T-helper 17 cell (primary cell): ENCODE measurements around the gene MRPL41. TPM values are rescaled to one million over a fixed set of nuclear protein-coding genes. Genes with fewer than 3 reads are reported as not detected.
"Not testable (repeated sequence)": the region's sequence is repeated elsewhere in the genome, so short reads cannot be mapped to it uniquely, and the experiment has no call there.

ENCODE experiments used
- ATAC-seq: fragments of 150-1000 bp; cut with Tn5 transposase; 2 replicates; pipeline ENCODE4 v1.10.0; 2021; ENCODE audit warnings: mild to moderate bottlenecking, moderate library complexity
- DNase-seq, 3 donors: peaks; one replicate each; pipeline versions ENCODE4 v3.0.0 to v3.0.0-alpha.2; 2020 to 2021
- H3K9me3 ChIP-seq: one replicate; pipeline ENCODE4 v1.7.0; 2013; ENCODE audit warnings: low read length, mild to moderate bottlenecking; ENCODE audit not compliant: control insufficient read depth, poor library complexity, severe bottlenecking
- H3K27ac Mint-ChIP-seq: one replicate; pipeline ENCODE4 v1.8.0; 2022; ENCODE audit warnings: mild to moderate bottlenecking, moderate library complexity, mixed read lengths
- H3K27me3 Mint-ChIP-seq: one replicate; pipeline ENCODE4 v1.8.0; 2022; ENCODE audit warnings: mixed read lengths
- H3K36me3 Mint-ChIP-seq: one replicate; pipeline ENCODE4 v1.8.0; 2022; ENCODE audit warnings: low read depth, mixed read lengths
- H3K4me1 Mint-ChIP-seq: one replicate; pipeline ENCODE4 v1.8.0; 2022; ENCODE audit warnings: mild to moderate bottlenecking, mixed read lengths
- H3K4me3 Mint-ChIP-seq: one replicate; pipeline ENCODE4 v1.8.0; 2022; ENCODE audit warnings: mild to moderate bottlenecking, moderate library complexity, mixed read lengths
- total RNA-seq, 4 donors: library from RNA in 2 of 4; stranded (reverse) in 2 of 4; gene quantifications; one replicate each; pipeline ENCODE4 v1.2.3 and lab custom pipeline; 2022 to 2026

MRPL41 gene
- total RNA-seq, 2 donors from 2014 or later: 52.6 to 78.8 TPM

DNA sequence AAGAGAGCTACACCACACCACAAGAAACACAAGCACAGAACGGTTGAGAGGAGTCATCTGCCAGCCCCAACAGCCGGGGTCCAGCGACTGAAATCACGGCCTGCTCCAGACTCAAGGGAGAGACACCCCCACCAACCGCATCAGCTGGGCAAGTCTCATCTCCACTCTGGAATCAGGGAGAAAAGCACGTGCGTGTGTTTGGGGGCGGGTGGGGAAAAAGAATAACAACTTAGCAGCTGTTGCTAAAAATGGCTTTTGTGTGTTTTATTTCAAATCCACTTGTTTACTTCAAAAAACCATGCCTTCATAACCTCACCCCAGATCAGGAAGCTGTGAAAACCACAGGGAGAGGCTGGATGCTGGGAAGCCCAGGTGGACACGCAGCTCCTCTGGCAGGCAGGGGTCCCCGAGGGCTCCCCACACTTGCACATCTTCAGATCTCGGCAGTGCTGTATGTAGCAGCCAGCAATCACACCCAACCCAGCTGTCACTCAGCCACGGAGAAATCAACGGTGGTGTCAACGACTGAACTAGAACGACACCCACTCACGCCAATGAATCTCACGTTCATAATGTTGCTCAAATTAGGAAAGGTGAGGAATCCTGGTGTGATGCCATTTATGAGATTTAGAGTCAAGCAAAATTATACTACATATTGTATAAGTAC is 20.4 kb upstream of the MRPL41 start:
- H3K9me3 ChIP-seq: no peaks in the 10 kb centered on the region
- peaks cover 5% of the 10 kb centered on the region for H3K27me3 Mint-ChIP-seq
- no peaks in the 10 kb centered on the region for H3K36me3 Mint-ChIP-seq
- H3K4me3 Mint-ChIP-seq: no peak overlapping the region
- ATAC-seq: no peak
- DNase-seq: no peak
- no peak overlapping the region for H3K27ac Mint-ChIP-seq
- H3K4me1 Mint-ChIP-seq: peaks cover 12% of the 10 kb centered on the region

DNA sequence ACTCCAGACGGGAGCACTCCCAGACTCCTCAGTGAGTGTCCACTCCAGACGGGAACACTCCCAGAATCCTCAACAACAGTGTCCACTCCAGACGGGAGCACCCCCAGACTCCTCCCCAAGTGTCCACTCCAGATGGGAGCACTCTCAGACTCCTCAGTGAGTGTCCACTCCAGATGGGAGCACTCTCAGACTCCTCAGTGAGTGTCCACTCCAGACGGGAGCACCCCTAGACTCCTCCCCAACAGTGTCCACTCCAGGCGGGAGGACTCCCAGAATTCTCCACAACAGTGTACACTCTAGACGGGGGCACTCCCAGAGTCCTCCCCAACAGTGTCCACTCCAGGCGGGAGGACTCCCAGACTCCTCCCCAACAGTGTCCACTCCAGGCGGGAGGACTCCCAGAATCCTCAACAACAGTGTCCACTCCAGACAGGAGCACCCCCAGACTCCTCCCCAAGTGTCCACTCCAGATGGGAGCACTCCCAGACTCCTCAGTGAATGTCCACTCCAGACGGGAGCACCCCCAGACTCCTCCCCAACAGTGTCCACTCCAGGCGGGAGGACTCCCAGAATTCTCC is 18.7 kb upstream of the MRPL41 start:
- H3K9me3 ChIP-seq, H3K36me3 Mint-ChIP-seq, H3K4me3 Mint-ChIP-seq, H3K27me3 Mint-ChIP-seq, DNase-seq, H3K27ac Mint-ChIP-seq, ATAC-seq: not testable (repeated sequence)
- H3K4me1 Mint-ChIP-seq: peaks cover 18% of the 10 kb centered on the region

DNA sequence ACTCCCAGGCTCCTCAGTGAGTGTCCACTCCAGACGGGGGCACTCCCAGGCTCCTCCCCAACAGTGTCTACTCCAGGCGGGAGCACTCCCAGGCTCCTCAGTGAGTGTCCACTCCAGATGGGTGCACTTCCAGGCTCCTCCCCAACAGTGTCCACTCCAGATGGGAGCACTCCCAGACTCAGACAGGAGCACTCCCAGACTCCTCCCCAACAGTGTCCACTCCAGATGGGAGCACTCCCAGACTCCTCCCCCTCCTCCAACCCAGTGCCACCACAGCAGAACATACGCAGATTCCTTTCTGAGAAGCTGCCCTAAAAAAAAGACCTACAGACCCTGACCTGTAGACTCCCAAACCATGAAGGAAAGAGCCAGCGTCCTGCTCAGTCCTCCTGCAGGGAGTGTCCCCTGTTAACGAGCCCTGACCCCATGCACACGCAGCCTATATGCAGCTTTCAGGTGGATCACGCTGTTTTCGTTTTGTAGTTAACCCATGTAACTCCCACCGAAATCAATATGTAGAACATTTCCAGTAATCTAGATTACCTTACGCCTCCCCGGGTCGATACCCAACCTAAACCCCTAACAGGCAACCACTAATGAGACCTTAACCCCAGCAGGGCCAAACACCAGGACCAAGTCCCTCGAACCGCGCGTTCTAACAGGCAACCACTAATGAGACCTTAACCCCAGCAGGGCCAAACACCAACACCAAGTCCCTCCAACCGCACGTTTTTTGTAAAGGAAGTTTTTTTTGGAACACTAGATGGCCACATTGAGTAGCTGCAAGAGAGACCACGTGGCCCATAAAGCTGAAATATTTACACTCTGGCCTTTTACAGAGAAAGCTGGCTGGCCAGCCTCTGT is 17.2 kb upstream of the MRPL41 start:
- DNase-seq (no peak), ATAC-seq (peak; percentile 72)
- Mint-ChIP-seq H3K4me3 (no peak overlapping the region), H3K27me3 (no peaks in the 10 kb centered on the region), H3K36me3 (no peaks in the 10 kb centered on the region), H3K27ac (peak overlapping the region; percentile 86), H3K4me1 (peaks cover 16% of the 10 kb centered on the region)
- no peaks in the 10 kb centered on the region for H3K9me3 ChIP-seq

DNA sequence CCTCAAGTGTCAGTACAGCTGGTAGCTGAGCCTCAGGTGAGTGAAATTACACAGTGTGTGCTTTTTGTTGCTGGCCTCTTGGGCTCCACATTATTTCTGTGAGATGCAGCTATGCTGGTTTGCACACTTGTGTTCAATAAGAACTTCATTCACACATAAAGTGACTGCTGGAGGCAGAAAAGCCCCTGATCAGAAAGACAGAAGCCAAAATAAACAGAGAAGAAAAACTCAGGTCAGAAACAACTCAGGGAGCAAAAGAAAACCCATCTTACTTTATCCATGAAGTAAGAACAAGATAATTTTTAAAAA is 16.6 kb upstream of the MRPL41 start:
- no peaks in the 10 kb centered on the region for H3K36me3 Mint-ChIP-seq
- no peak overlapping the region for H3K4me3 Mint-ChIP-seq
- H3K27ac Mint-ChIP-seq: peak overlapping the region; percentile 86
- no peaks in the 10 kb centered on the region for H3K27me3 Mint-ChIP-seq
- peaks cover 16% of the 10 kb centered on the region for H3K4me1 Mint-ChIP-seq
- DNase-seq (no peak), ATAC-seq (no peak)
- no peaks in the 10 kb centered on the region for H3K9me3 ChIP-seq

DNA sequence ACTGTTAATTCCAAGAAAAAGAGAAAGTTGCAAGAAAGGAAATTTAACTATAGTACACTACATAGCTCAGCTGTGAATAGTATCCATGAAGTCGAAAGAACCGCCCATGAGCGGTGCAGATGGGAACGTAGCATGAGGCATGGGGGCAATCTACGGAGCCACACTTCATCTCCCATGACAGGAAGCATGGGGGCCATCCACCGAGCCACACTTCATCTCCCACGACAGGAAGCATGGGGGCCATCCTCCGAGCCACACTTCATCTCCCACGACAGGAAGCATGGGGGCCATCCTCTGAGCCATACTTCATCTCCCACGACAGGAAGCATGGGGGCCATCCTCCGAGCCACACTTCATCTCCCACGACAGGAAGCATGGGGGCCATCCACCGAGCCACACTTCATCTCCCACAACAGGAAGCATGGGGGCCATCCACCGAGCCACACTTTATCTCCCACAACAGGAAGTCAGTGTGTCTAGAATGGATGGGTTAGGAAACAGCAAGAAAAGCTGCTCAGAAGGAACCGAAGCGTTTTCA is 15.0 kb upstream of the MRPL41 start:
- DNase-seq, H3K36me3 Mint-ChIP-seq, H3K27me3 Mint-ChIP-seq, ATAC-seq, H3K4me3 Mint-ChIP-seq, H3K9me3 ChIP-seq: not testable (repeated sequence)
- Mint-ChIP-seq H3K27ac (peak overlapping the region; percentile 65), H3K4me1 (peaks cover 16% of the 10 kb centered on the region)

DNA sequence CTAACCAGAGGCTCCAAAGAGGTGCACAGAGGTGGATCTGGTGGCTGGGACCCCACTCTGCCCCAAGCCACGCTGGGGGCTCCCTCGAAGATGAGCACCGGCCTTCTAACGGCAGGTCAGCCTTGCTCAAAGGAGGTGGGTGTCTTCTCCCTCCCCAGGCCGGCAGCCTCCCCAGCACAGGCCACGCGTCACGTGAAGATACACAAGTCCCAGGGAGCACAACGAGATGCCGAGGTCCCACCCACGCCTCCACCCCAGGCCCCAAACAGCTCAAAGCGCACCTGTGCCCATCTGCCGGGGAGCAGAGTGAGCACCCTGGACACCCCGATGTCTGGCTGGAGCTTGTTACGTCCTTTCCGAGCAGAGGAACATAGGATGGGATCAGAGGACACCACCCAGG is 13.6 kb upstream of the MRPL41 start:
- Mint-ChIP-seq H3K4me3 (no peak overlapping the region), H3K4me1 (peaks cover 16% of the 10 kb centered on the region), H3K27me3 (no peaks in the 10 kb centered on the region), H3K36me3 (no peaks in the 10 kb centered on the region), H3K27ac (no peak overlapping the region)
- no peaks in the 10 kb centered on the region for H3K9me3 ChIP-seq
- ATAC-seq (no peak), DNase-seq (no peak)

DNA sequence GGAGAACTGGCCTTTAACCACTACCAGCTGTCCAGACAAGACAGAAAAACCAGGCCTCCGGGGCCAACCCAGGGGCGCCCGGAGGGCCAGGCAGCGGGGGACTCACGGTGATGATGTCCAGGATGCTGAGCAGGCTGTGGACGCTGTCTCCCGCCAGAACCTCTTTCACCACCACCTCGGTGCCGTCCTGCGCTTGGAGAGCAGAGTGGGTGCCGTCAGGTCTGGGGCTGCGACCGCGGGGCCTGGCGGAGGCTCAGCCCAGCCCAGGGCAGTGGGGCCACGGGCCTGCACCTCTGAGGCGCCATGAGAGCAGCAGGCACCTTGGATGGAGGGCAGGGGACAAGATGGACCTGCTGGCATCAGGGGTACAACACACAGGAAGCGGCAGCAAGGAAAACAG is 11.1 kb upstream of the MRPL41 start:
- no peak for DNase-seq
- H3K27me3 Mint-ChIP-seq: no peaks in the 10 kb centered on the region
- ATAC-seq: no peak
- H3K4me1 Mint-ChIP-seq: peaks cover 7% of the 10 kb centered on the region
- H3K36me3 Mint-ChIP-seq: no peaks in the 10 kb centered on the region
- H3K4me3 Mint-ChIP-seq: no peak overlapping the region
- no peak overlapping the region for H3K27ac Mint-ChIP-seq
- H3K9me3 ChIP-seq: no peaks in the 10 kb centered on the region

DNA sequence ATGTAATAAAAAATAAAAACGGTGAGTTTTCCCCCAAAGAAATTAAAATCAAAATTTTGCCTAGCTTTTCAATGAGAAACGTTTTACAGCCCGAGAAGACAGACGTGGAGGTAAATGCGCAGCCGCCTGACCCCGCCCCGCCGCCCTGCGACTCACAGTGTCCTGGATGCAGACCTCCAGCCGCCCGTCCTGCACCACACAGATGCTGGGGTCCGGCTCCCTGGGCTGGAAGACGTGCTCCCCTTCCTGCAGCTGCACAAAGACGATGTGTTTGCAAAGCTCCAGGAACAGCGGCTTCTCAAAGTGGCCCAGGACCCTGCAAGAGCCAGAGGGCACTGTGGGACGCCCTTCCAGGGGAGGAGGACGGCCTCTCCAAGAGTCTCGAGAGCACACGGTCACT is 9.2 kb upstream of the MRPL41 start:
- ATAC-seq (no peak), DNase-seq (no peak)
- H3K4me1 Mint-ChIP-seq: peaks cover 4% of the 10 kb centered on the region
- no peaks in the 10 kb centered on the region for H3K36me3 Mint-ChIP-seq
- no peaks in the 10 kb centered on the region for H3K27me3 Mint-ChIP-seq
- no peak overlapping the region for H3K27ac Mint-ChIP-seq
- no peaks in the 10 kb centered on the region for H3K9me3 ChIP-seq
- H3K4me3 Mint-ChIP-seq: no peak overlapping the region

DNA sequence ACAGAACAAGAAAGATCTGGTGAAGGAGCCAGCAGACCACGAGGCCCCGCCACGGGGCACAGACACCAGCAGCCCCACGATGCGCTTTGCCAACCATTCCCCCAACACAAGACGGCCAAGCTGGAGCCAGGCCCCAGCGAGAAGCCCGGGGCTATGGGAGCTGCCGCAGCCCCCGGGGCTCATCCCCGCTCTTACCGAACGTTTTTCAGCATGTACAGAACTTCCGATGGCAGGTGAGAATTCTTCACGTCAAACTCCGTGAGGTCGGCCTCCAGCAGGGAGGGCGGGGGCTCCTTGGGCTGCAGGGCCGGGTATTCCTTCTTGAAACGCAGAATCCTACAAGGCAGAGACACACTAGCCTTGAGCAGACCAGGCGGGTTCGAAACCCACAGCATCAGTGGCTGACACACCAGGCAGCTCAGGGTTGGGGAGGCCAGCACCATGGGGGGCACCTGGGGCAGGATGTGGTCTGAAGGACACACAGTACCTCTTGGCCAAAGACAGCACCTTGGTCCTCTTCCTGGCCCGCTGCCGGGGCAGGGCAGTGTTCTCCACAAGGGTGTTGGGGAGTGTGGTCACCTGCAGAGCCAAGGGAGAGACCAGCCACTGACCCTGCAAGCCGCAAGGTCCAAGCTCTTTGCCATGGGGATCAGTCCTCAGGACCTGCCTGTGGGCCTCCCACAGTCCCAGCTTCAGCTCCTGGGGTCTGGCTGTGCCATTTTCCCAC is 8.3 kb upstream of the MRPL41 start:
- H3K27ac Mint-ChIP-seq: no peak overlapping the region
- no peaks in the 10 kb centered on the region for H3K36me3 Mint-ChIP-seq
- no peaks in the 10 kb centered on the region for H3K9me3 ChIP-seq
- no peaks in the 10 kb centered on the region for H3K27me3 Mint-ChIP-seq
- no peak overlapping the region for H3K4me3 Mint-ChIP-seq
- ATAC-seq (no peak), DNase-seq (no peak)
- H3K4me1 Mint-ChIP-seq: peaks cover 4% of the 10 kb centered on the region

DNA sequence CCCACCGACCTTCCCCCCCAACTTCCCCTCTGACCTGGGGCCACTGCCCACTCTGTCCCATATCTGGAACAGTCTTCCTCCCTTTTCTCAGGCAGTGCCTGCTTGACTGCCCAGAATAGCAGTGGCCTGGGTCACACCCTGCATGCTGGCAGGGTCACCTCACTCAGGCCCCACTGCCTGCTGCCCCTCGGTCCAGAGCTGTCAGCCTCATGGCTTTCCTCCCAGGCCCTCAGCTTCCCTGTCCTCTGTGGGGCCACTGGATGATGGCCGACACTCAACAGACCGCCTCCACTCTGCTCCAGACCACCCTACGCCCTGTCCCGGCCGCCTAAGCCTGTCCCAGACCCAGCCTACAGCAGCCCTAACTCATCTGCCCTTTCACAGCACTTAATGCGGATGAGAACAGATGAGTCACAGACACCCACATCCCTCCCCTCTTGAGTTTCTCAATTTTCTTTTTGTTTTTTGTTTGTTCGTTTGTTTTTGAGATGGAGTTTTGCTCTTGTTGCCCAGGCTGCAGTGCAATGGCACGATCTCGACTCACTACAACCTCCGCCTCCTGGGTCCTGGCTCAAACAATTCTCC is 7.4 kb upstream of the MRPL41 start:
- H3K36me3 Mint-ChIP-seq: no peaks in the 10 kb centered on the region
- no peak for DNase-seq
- no peaks in the 10 kb centered on the region for H3K9me3 ChIP-seq
- peaks cover 4% of the 10 kb centered on the region for H3K4me1 Mint-ChIP-seq
- no peaks in the 10 kb centered on the region for H3K27me3 Mint-ChIP-seq
- H3K27ac Mint-ChIP-seq: no peak overlapping the region
- H3K4me3 Mint-ChIP-seq: no peak overlapping the region
- ATAC-seq: no peak

DNA sequence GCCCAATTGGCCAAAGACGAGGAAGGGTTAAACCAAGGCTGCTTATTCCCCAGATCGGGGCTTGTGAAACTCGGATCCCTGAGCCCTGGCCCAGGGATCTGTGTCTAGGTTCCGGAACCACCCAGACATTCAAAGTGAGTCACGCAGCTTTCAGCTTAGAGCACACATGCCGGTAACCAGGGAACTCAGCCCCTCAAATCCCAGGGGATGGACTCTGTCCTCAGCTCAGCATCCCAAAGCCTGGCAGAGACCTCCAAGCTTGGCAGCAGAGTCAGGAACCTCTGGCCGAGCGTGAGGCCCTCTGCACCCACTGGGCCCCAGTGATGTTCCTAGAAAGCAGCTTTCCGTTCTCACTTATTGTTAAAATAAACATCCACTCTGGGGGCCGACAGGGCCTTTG is 6.6 kb upstream of the MRPL41 start:
- Mint-ChIP-seq H3K27me3 (no peaks in the 10 kb centered on the region), H3K36me3 (no peaks in the 10 kb centered on the region), H3K4me1 (peaks cover 11% of the 10 kb centered on the region), H3K27ac (no peak overlapping the region), H3K4me3 (no peak overlapping the region)
- DNase-seq (no peak), ATAC-seq (no peak)
- no peaks in the 10 kb centered on the region for H3K9me3 ChIP-seq

DNA sequence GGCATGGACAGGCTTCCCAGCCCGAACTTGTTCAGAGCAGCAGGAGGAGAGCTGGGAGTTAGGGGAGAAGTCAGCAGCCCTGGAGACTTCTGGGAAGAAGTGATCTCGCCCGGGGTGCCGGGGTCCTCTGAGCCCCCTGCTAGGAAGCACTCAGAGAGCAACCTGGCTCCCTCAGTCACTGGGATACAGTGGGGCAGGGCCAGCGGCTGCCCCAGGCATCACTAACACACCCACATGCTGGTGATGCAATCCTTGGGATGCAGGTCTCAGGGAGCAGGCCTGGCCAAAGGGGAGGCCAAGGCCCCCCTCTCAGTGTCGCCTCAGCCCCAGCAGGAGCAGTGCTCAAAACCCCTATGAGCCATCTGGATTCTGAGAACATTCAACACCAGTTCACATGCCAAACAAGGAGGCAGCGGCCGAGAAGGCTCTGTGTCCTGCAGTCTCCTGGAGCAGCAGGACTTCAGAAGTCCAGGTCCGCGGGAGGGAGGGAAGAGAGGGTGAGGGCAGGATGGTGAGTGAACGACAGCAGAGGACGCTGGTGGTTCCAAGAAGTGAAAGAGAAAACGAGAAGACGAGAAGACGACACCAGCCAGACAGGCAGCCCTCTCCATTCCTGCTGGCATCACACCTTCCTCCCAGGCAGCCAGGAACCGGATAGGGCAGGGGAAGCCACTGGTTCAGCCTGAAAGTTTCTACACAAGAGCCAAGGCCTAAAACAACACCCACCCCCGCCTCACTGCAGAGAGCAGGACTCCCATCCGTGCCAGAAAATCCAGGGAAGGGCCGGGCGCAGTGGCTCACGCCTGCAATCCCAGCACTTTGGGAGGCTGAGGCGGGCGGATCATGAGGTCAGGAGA is 3.8 kb upstream of the MRPL41 start:
- no peak overlapping the region for H3K4me3 Mint-ChIP-seq
- no peaks in the 10 kb centered on the region for H3K27me3 Mint-ChIP-seq
- H3K27ac Mint-ChIP-seq: peak overlapping the region; percentile 59
- peaks cover 2% of the 10 kb centered on the region for H3K36me3 Mint-ChIP-seq
- no peaks in the 10 kb centered on the region for H3K9me3 ChIP-seq
- DNase-seq: no peak
- H3K4me1 Mint-ChIP-seq: peaks cover 17% of the 10 kb centered on the region
- ATAC-seq: no peak
